K562 (cell line): ENCODE results near the gene NDFIP1. TPM values are rescaled to one million over a fixed set of nuclear protein-coding genes. Genes with fewer than 3 reads are reported as not detected.

Source experiments
- CEBPZ ChIP-seq: fragments of 150-350 bp; IDR thresholded peaks from 2 replicates; pipeline ENCODE4 v1.6.1; 2014; ENCODE audit warnings: low read depth, mild to moderate bottlenecking, low read length, borderline replicate concordance
- DACH1 ChIP-seq: fragments of 450-650 bp; IDR thresholded peaks from 2 replicates; pipeline ENCODE4 v1.6.1; 2018; ENCODE audit not compliant: partially characterized antibody
- DDX20 ChIP-seq: fragments of 450-650 bp; IDR thresholded peaks from 2 replicates; pipeline ENCODE4 v1.6.1; 2016; ENCODE audit warnings: missing genetic modification characterization, low read depth, mild to moderate bottlenecking, missing compliant biosample characterization, moderate library complexity
- E2F3 ChIP-seq: fragments of 250-450 bp; sonication (Bioruptor Pico); IDR thresholded peaks from 2 replicates; pipeline ENCODE4 v1.4.0; 2020; ENCODE audit warnings: mild to moderate bottlenecking
- FOXP4 ChIP-seq: sonication (generic); formaldehyde crosslinking; IDR thresholded peaks from 2 replicates; pipeline ENCODE4 v1.8.0; 2022; ENCODE audit warnings: mild to moderate bottlenecking, missing genetic modification reagents, borderline replicate concordance
- GATAD2A ChIP-seq: fragments of 450-650 bp; IDR thresholded peaks from 2 replicates; pipeline ENCODE4 v1.6.1; 2017
- HNRNPK ChIP-seq: fragments of 200-400 bp; formaldehyde crosslinking; IDR thresholded peaks from one replicate; pipeline ENCODE4 v1.6.1; 2018; ENCODE audit warnings: mild to moderate bottlenecking, low read depth, low read length; ENCODE audit not compliant: poor library complexity, severe bottlenecking
- NELFE ChIP-seq: IDR thresholded peaks from 2 replicates; pipeline ENCODE4 v1.6.1; 2011; ENCODE audit warnings: mild to moderate bottlenecking; ENCODE audit not compliant: insufficient read depth, insufficient read length
- NR2C1 ChIP-seq, 2 experiments: fragments of 450-650 bp; IDR thresholded peaks; 2 replicates each; pipeline ENCODE4 v1.6.1; 2017; ENCODE audit warnings: mild to moderate bottlenecking in 2 of 2, antibody characterized with exemption in 1 of 2, inconsistent platforms in 1 of 2, missing compliant biosample characterization in 1 of 2, missing genetic modification characterization in 1 of 2
- PREB ChIP-seq: sonication (generic); formaldehyde crosslinking; IDR thresholded peaks from 2 replicates; pipeline ENCODE4 v1.8.1; 2023; ENCODE audit warnings: mild to moderate bottlenecking, missing genetic modification reagents
- SMAD1 ChIP-seq: fragments of 150-350 bp; IDR thresholded peaks from 2 replicates; pipeline ENCODE4 v1.6.1; 2014; ENCODE audit warnings: low read length, low read depth; ENCODE audit not compliant: partially characterized antibody
- TAF9B ChIP-seq: fragments of 450-650 bp; IDR thresholded peaks from 2 replicates; pipeline ENCODE4 v1.6.1; 2018; ENCODE audit warnings: mild to moderate bottlenecking; ENCODE audit not compliant: partially characterized antibody
- TCF3 ChIP-seq: sonication (generic); formaldehyde crosslinking; IDR thresholded peaks from 2 replicates; pipeline ENCODE4 v1.4.0; 2020; ENCODE audit warnings: mild to moderate bottlenecking, missing genetic modification reagents
- TOE1 ChIP-seq, 2 experiments: fragments of 450-650 bp in 1 of 2; sonication (generic) in 1 of 2; formaldehyde crosslinking in 1 of 2; IDR thresholded peaks; 2 replicates each; pipeline versions ENCODE4 v1.7.1 to v1.8.0; 2016 to 2022; ENCODE audit warnings: borderline replicate concordance in 2 of 2, mild to moderate bottlenecking in 2 of 2, antibody characterized with exemption in 1 of 2, inconsistent platforms in 1 of 2, low read depth in 1 of 2, missing genetic modification reagents in 1 of 2, moderate library complexity in 1 of 2
- ZBTB26 ChIP-seq: fragments of 450-650 bp; formaldehyde crosslinking; IDR thresholded peaks from 2 replicates; pipeline ENCODE4 v1.4.0; 2022; ENCODE audit warnings: missing genetic modification characterization
- ZNF717 ChIP-seq: fragments of 250-450 bp; sonication (Bioruptor Pico); IDR thresholded peaks from 2 replicates; pipeline ENCODE4 v1.5.0; 2021
- polyA plus RNA-seq, 8 experiments: library from polyadenylated mRNA; depleted of rRNA in 4 of 8; stranded (reverse) in 5 of 8; unstranded in 3 of 8; fragments of >200 nt; fragmentation: Nextera tagmentation in 2 of 8; fragmentation: Illumina TruSeq in 1 of 8; extraction: Ambion mirVana in 2 of 8; extraction: Trizol in 1 of 8; gene quantifications; 2 replicates each; pipeline versions ENCODE4 v1.2.1 to v1.2.3, GENCODE V29; 2011 to 2014; ENCODE audit warnings: inconsistent platforms in 1 of 8, missing spikeins in 1 of 8
- total RNA-seq, 7 experiments: library from RNA; depleted of rRNA in 6 of 7; stranded (reverse); fragments of >200 nt in 6 of 7; fragmentation: Illumina TruSeq in 2 of 7; extraction: Trizol in 2 of 7; gene quantifications; 2 replicates each; pipeline versions ENCODE4 v1.2.1 to v1.2.3, GENCODE V29; 2011 to 2021; ENCODE audit warnings: low replicate concordance in 1 of 7
- TF ChIP-seq, protein P1 (sequence below): fragments of 450-650 bp; formaldehyde crosslinking; IDR thresholded peaks from 2 replicates; pipeline ENCODE4 v1.4.0; 2020; ENCODE audit warnings: mild to moderate bottlenecking, moderate library complexity

NDFIP1 gene
- total and polyA plus RNA-seq, 9 of the 15 experiments (the other 6 are each of a cell fraction or from before 2014, with no cell fraction given), result 5.3 to 37.5 (median 31.9) TPM

- TF ChIP-seq ZBTB26 (CRISPR knock-in tag) (no peak), DACH1 (peak; percentile 42), PREB (CRISPR knock-in tag) (no peak), SMAD1 (no peak), TAF9B (no peak), CEBPZ (no peak), TCF3 (CRISPR knock-in tag) (no peak), E2F3 (CRISPR knock-in tag) (no peak), NR2C1 (IDR thresholded peaks at IDR 0.05) (no peak), NR2C1 (tag; IDR thresholded peaks at IDR 0.05) (no peak), NELFE (no peak), HNRNPK (no peak), TOE1 (IDR thresholded peaks at IDR 0.05; ENCODE audit: borderline replicate concordance) (no peak), TOE1 (CRISPR knock-in tag; IDR thresholded peaks at IDR 0.05; ENCODE audit: borderline replicate concordance, low read depth) (no peak), GATAD2A (no peak), ZNF717 (no peak), FOXP4 (CRISPR knock-in tag) (no peak), DDX20 (tag) (no peak)
- TF ChIP-seq, protein P1, sequence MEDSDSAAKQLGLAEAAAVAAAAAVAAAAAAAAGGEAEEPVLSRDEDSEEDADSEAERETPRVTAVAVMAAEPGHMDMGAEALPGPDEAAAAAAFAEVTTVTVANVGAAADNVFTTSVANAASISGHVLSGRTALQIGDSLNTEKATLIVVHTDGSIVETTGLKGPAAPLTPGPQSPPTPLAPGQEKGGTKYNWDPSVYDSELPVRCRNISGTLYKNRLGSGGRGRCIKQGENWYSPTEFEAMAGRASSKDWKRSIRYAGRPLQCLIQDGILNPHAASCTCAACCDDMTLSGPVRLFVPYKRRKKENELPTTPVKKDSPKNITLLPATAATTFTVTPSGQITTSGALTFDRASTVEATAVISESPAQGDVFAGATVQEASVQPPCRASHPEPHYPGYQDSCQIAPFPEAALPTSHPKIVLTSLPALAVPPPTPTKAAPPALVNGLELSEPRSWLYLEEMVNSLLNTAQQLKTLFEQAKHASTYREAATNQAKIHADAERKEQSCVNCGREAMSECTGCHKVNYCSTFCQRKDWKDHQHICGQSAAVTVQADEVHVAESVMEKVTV (CRISPR knock-in tag), result peak; percentile 68
These were observed 35.3 kb downstream of the NDFIP1 start (continued) for GRCh38 chr5:142143878-142144277.
